Astrocyte (in vitro differentiated cells and primary cell): Measurements from ENCODE around the gene ISX.

Experiments used
- EZH2 ChIP-seq: IDR thresholded peaks from 2 replicates; pipeline ENCODE4 v1.6.1; 2012; ENCODE audit warnings: mild to moderate bottlenecking, low read length, inconsistent platforms; ENCODE audit not compliant: insufficient read depth
- TF ChIP-seq, protein P1 (sequence below): IDR thresholded peaks from 2 replicates; pipeline ENCODE4 v1.5.1; 2011; ENCODE audit warnings: low read depth, mild to moderate bottlenecking, inconsistent platforms, low read length, moderate library complexity; ENCODE audit not compliant: insufficient read depth

DNA sequence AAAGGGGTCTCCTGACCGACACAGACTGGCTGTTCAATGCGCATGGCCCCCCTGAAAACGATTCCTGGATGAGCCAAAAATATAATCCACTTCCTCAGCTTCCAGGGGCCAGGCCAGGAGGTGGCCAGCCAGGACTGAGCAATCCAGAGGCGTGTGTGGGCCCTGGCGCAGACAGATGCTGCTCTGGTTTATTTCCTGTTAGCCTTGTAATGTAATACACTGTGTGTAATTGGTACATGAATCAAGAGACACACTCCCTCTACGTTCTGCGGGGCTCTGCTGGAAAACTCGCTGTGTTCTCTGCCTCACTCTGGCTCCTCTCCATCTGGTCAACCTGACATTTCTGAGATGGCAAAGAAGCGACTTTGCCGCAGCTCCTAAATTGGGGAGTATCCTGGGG is 26.3 kb upstream of the ISX start:
- no peak for TF ChIP-seq EZH2
- TF ChIP-seq, protein P1, sequence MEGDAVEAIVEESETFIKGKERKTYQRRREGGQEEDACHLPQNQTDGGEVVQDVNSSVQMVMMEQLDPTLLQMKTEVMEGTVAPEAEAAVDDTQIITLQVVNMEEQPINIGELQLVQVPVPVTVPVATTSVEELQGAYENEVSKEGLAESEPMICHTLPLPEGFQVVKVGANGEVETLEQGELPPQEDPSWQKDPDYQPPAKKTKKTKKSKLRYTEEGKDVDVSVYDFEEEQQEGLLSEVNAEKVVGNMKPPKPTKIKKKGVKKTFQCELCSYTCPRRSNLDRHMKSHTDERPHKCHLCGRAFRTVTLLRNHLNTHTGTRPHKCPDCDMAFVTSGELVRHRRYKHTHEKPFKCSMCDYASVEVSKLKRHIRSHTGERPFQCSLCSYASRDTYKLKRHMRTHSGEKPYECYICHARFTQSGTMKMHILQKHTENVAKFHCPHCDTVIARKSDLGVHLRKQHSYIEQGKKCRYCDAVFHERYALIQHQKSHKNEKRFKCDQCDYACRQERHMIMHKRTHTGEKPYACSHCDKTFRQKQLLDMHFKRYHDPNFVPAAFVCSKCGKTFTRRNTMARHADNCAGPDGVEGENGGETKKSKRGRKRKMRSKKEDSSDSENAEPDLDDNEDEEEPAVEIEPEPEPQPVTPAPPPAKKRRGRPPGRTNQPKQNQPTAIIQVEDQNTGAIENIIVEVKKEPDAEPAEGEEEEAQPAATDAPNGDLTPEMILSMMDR, result no peak
